H9 (cell line): Measurements from ENCODE around the gene TRMT61B. TPM values are rescaled to one million over a fixed set of nuclear protein-coding genes. Genes with fewer than 3 reads are reported as not detected.

ENCODE experiments used
- DNase-seq: peaks from one replicate; pipeline ENCODE4 v3.0.0-alpha.2; 2017
- H2AFZ ChIP-seq: one replicate; pipeline ENCODE4 v1.6.1; 2013; ENCODE audit warnings: mild to moderate bottlenecking, low read length, control low read depth, moderate library complexity
- H2AK5ac ChIP-seq: 2 replicates; pipeline ENCODE4 v1.6.1; 2013; ENCODE audit warnings: low read length, control low read depth, mixed read lengths; ENCODE audit not compliant: insufficient read length
- H2BK120ac ChIP-seq: one replicate; pipeline ENCODE4 v1.6.1; 2013; ENCODE audit warnings: low read depth, mild to moderate bottlenecking, low read length, control low read depth, inconsistent platforms; ENCODE audit not compliant: poor library complexity, severe bottlenecking
- H2BK12ac ChIP-seq: 2 replicates; pipeline ENCODE4 v1.6.1; 2013; ENCODE audit warnings: low read length, control low read depth, mixed read lengths, low read depth; ENCODE audit not compliant: insufficient read length
- H2BK15ac ChIP-seq: 2 replicates; pipeline ENCODE4 v1.6.1; 2013; ENCODE audit warnings: low read depth, low read length, control low read depth
- H2BK20ac ChIP-seq: one replicate; pipeline ENCODE4 v1.6.1; 2013; ENCODE audit warnings: low read depth, mild to moderate bottlenecking, low read length, control low read depth, inconsistent platforms; ENCODE audit not compliant: poor library complexity, severe bottlenecking
- H2BK5ac ChIP-seq: 2 replicates; pipeline ENCODE4 v1.6.1; 2013; ENCODE audit warnings: low read length, control low read depth, mixed read lengths; ENCODE audit not compliant: insufficient read length
- H3K14ac ChIP-seq: 2 replicates; pipeline ENCODE4 v1.6.1; 2013; ENCODE audit warnings: low read length, control low read depth; ENCODE audit not compliant: insufficient read depth
- H3K18ac ChIP-seq: 2 replicates; pipeline ENCODE4 v1.6.1; 2013; ENCODE audit warnings: low read depth, mild to moderate bottlenecking, mixed read lengths, low read length, control low read depth; ENCODE audit not compliant: insufficient read length
- H3K23ac ChIP-seq: 2 replicates; pipeline ENCODE4 v1.6.1; 2013; ENCODE audit warnings: low read length, control low read depth, mixed read lengths, low read depth; ENCODE audit not compliant: insufficient read length
- H3K23me2 ChIP-seq: 2 replicates; pipeline ENCODE4 v1.6.1; 2013; ENCODE audit warnings: low read depth, mild to moderate bottlenecking, mixed read lengths, low read length, control low read depth; ENCODE audit not compliant: insufficient read length, poor library complexity, severe bottlenecking
- H3K27ac ChIP-seq: 2 replicates; pipeline ENCODE4 v1.5.1; 2013; ENCODE audit warnings: low read length, control low read depth, mixed read lengths, low read depth; ENCODE audit not compliant: insufficient read length
- H3K27me3 ChIP-seq: 2 replicates; pipeline ENCODE4 v1.6.1; 2013; ENCODE audit warnings: low read length, control low read depth, inconsistent platforms; ENCODE audit not compliant: insufficient read depth
- H3K4ac ChIP-seq: 2 replicates; pipeline ENCODE4 v1.6.1; 2013; ENCODE audit warnings: low read depth, mild to moderate bottlenecking, control low read depth, inconsistent platforms, low read length, moderate library complexity
- H3K4me1 ChIP-seq: 2 replicates; pipeline ENCODE4 v1.6.1; 2013; ENCODE audit warnings: low read length, control low read depth, inconsistent platforms; ENCODE audit not compliant: insufficient read depth
- H3K4me2 ChIP-seq: 2 replicates; pipeline ENCODE4 v1.6.1; 2013; ENCODE audit warnings: low read length, control low read depth, mixed read lengths; ENCODE audit not compliant: insufficient read length, insufficient read depth
- H3K56ac ChIP-seq: 2 replicates; pipeline ENCODE4 v1.6.1; 2013; ENCODE audit warnings: low read depth, mild to moderate bottlenecking, mixed read lengths, low read length, control low read depth; ENCODE audit not compliant: insufficient read length
- H3K79me1 ChIP-seq: 2 replicates; pipeline ENCODE4 v1.6.1; 2013; ENCODE audit warnings: low read depth, mild to moderate bottlenecking, moderate library complexity, low read length, control low read depth, inconsistent platforms; ENCODE audit not compliant: insufficient read depth, poor library complexity, severe bottlenecking
- H3K79me2 ChIP-seq: 2 replicates; pipeline ENCODE4 v1.6.1; 2013; ENCODE audit warnings: low read length, control low read depth, inconsistent platforms; ENCODE audit not compliant: insufficient read depth
- H3K9ac ChIP-seq: 2 replicates; pipeline ENCODE4 v1.6.1; 2013; ENCODE audit warnings: low read length, control low read depth, mixed read lengths; ENCODE audit not compliant: insufficient read length; ENCODE audit errors: extremely low read depth
- H3K9me3 ChIP-seq: one replicate; pipeline ENCODE4 v1.6.1; 2013; ENCODE audit warnings: low read depth, low read length, inconsistent platforms; ENCODE audit not compliant: control insufficient read depth
- H3T11ph ChIP-seq: one replicate; pipeline ENCODE4 v1.6.1; 2013; ENCODE audit warnings: mild to moderate bottlenecking, low read length, control low read depth, inconsistent platforms
- H4K20me1 ChIP-seq: one replicate; pipeline ENCODE4 v1.6.1; 2013; ENCODE audit not compliant: control insufficient read depth, insufficient read length, insufficient read depth
- H4K5ac ChIP-seq: 2 replicates; pipeline ENCODE4 v1.6.1; 2013; ENCODE audit warnings: low read depth, mild to moderate bottlenecking, mixed read lengths, low read length, control low read depth; ENCODE audit not compliant: insufficient read length
- H4K8ac ChIP-seq: replicated peaks from 2 replicates; pipeline ENCODE4 v1.6.1; 2013; ENCODE audit warnings: low read length, control low read depth, mixed read lengths, low read depth; ENCODE audit not compliant: insufficient read length
- H4K91ac ChIP-seq: 2 replicates; pipeline ENCODE4 v1.6.1; 2013; ENCODE audit warnings: low read depth, mild to moderate bottlenecking, moderate library complexity, mixed read lengths, low read length, control low read depth; ENCODE audit not compliant: insufficient read length
- H3K27ac Mint-ChIP-seq, 3 experiments: 2 replicates in 2 of 3; 3 replicates in 1 of 3; pipeline ENCODE4 v1.8.0; 2020 to 2021; ENCODE audit warnings: mixed read lengths in 3 of 3, mild to moderate bottlenecking in 1 of 3, moderate library complexity in 1 of 3
- H3K27me3 Mint-ChIP-seq: 2 replicates; pipeline ENCODE4 v1.8.0; 2021; ENCODE audit warnings: low read depth, mild to moderate bottlenecking, moderate library complexity, mixed read lengths
- H3K36me3 Mint-ChIP-seq, 3 experiments: 2 replicates in 2 of 3; 3 replicates in 1 of 3; pipeline ENCODE4 v1.8.0; 2020 to 2021; ENCODE audit warnings: low read depth in 3 of 3, mixed read lengths in 3 of 3; ENCODE audit not compliant: insufficient read depth in 1 of 3
- H3K4me1 Mint-ChIP-seq, 2 experiments: 2 replicates each; pipeline ENCODE4 v1.8.0; 2020; ENCODE audit warnings: mixed read lengths in 2 of 2
- H3K4me3 Mint-ChIP-seq, 2 experiments: 2 replicates in 1 of 2; 3 replicates in 1 of 2; pipeline ENCODE4 v1.8.0; 2020 to 2021; ENCODE audit warnings: mild to moderate bottlenecking in 2 of 2, mixed read lengths in 2 of 2, moderate library complexity in 1 of 2
- H3K9me3 Mint-ChIP-seq, 2 experiments: 2 replicates in 1 of 2; 3 replicates in 1 of 2; pipeline ENCODE4 v1.8.0; 2020; ENCODE audit warnings: mild to moderate bottlenecking in 2 of 2, mixed read lengths in 2 of 2, moderate library complexity in 1 of 2
- WGBS: extraction: QIAGEN DNeasy Blood & Tissue Kit; methylation state at CpG from one replicate; pipeline ENCODE4 v1.1.7; 2013; ENCODE audit warnings: missing lambda C conversion rate, low lambda C conversion rate, mixed read lengths; ENCODE audit not compliant: insufficient read length; ENCODE audit errors: extremely low coverage; 5-methylcytosine and 5-hydroxymethylcytosine counted together
- total RNA-seq: library from RNA; stranded (reverse); gene quantifications from 2 replicates; pipeline ENCODE4 v1.2.1, GENCODE V29; 2021
- TF ChIP-seq, protein P1 (sequence below): fragments of 200-600 bp; sonication (generic); conservative IDR thresholded peaks from 3 replicates; pipeline ENCODE4 v1.8.0; 2021; ENCODE audit warnings: antibody characterized with exemption, mild to moderate bottlenecking

TRMT61B gene
- total RNA-seq, 1 experiment from 2014 or later = 20.7 TPM

DNA sequence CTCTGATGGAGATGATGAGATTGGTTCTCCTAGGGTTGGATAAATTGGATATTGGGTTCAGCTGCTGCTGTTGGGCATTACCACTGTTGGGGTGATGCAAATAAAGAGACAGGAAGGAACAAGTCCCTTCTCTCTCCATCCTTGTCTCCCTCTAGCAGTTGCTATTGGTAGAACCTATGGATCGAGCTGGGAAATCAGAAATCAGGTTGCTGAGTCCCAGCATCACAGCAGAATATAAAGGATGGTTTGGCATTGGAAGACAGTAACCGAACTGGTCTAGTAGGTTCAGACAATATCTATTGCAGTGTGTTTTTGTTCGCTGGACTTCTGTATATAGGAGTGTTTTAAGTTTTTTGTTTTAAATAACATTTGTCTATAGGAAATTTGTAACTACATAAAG is 32.5 kb upstream of the TRMT61B start:
- Histone ChIP-seq H3K14ac (no peak overlapping the region), H3K4ac (no peak overlapping the region), H4K5ac (no peak overlapping the region), H2BK12ac (no peak overlapping the region), H2AK5ac (no peak overlapping the region), H2BK20ac (no peak overlapping the region), H3K4me2 (no peak overlapping the region), H3K9ac (no peak overlapping the region), H4K91ac (no peak overlapping the region), H3K23me2 (no peaks in the 10 kb centered on the region), H3K56ac (no peak overlapping the region), H2BK15ac (no peak overlapping the region), H4K8ac (no peak overlapping the region), H3T11ph (no peak overlapping the region), H3K27ac (no peak overlapping the region), H2BK5ac (no peak overlapping the region), H3K79me1 (peaks cover 2% of the 10 kb centered on the region), H4K20me1 (no peaks in the 10 kb centered on the region), H3K18ac (no peak overlapping the region), H3K9me3 (no peaks in the 10 kb centered on the region), H3K27me3 (no peaks in the 10 kb centered on the region), H2AFZ (no peak overlapping the region), H3K23ac (no peak overlapping the region), H2BK120ac (no peak overlapping the region), H3K4me1 (peaks cover 2% of the 10 kb centered on the region; the same call in 1 of the 2 replicates), H3K79me2 (peaks cover 74% of the 10 kb centered on the region)
- no peak for DNase-seq
- Mint-ChIP-seq H3K36me3 (peaks cover 45 to 54% (median 49%) of the 10 kb centered on the region in 3 experiments; a peak in 6 of 7 replicates), H3K4me3 (no peak overlapping the region), H3K27me3 (no peaks in the 10 kb centered on the region), H3K4me1 (peaks cover 13 to 19% of the 10 kb centered on the region in 2 experiments), H3K27ac (no peak overlapping the region; a peak in 1 of 7 replicates), H3K9me3 (no peaks in the 10 kb centered on the region)
- no CpG with 5 or more reads among the region's 3 CpGs for WGBS
- TF ChIP-seq, protein P1, sequence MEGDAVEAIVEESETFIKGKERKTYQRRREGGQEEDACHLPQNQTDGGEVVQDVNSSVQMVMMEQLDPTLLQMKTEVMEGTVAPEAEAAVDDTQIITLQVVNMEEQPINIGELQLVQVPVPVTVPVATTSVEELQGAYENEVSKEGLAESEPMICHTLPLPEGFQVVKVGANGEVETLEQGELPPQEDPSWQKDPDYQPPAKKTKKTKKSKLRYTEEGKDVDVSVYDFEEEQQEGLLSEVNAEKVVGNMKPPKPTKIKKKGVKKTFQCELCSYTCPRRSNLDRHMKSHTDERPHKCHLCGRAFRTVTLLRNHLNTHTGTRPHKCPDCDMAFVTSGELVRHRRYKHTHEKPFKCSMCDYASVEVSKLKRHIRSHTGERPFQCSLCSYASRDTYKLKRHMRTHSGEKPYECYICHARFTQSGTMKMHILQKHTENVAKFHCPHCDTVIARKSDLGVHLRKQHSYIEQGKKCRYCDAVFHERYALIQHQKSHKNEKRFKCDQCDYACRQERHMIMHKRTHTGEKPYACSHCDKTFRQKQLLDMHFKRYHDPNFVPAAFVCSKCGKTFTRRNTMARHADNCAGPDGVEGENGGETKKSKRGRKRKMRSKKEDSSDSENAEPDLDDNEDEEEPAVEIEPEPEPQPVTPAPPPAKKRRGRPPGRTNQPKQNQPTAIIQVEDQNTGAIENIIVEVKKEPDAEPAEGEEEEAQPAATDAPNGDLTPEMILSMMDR = no peak
